Osteoblast (primary cell): Measurements from ENCODE around the gene GP2. TPM values are rescaled to one million over a fixed set of nuclear protein-coding genes. Genes with fewer than 3 reads are reported as not detected.

Source experiments
- DNase-seq: peaks from one replicate; pipeline ENCODE4 v3.0.0; 2011; ENCODE audit warnings: low spot score, mixed read lengths; ENCODE audit not compliant: insufficient read length; ENCODE audit errors: missing footprints
- H2AFZ ChIP-seq: 2 replicates; pipeline ENCODE4 v1.6.0; 2011; ENCODE audit warnings: mild to moderate bottlenecking, low read length
- H3K27ac ChIP-seq: 2 replicates; pipeline ENCODE4 v1.5.1; 2011; ENCODE audit warnings: mild to moderate bottlenecking, low read depth, low read length, moderate library complexity
- H3K27me3 ChIP-seq: 2 replicates; pipeline ENCODE4 v1.6.0; 2012; ENCODE audit warnings: mild to moderate bottlenecking, control low read depth, inconsistent platforms, low read length, moderate library complexity; ENCODE audit not compliant: insufficient read depth
- H3K36me3 ChIP-seq: 2 replicates; pipeline ENCODE4 v1.5.1; 2011; ENCODE audit warnings: mild to moderate bottlenecking, low read length, control low read depth, moderate library complexity; ENCODE audit not compliant: insufficient read depth
- H3K4me1 ChIP-seq: 2 replicates; pipeline ENCODE4 v1.5.1; 2011; ENCODE audit warnings: mild to moderate bottlenecking, low read length, control low read depth, moderate library complexity; ENCODE audit not compliant: insufficient read depth
- H3K4me2 ChIP-seq: 2 replicates; pipeline ENCODE4 v1.6.0; 2011; ENCODE audit warnings: mild to moderate bottlenecking, low read length; ENCODE audit not compliant: insufficient read depth
- H3K4me3 ChIP-seq: fragments of 200-600 bp; sonication (generic); 3 replicates; pipeline ENCODE4 v1.5.1; 2012; ENCODE audit warnings: mild to moderate bottlenecking, low read length, inconsistent platforms; ENCODE audit not compliant: insufficient read depth
- H3K79me2 ChIP-seq: 2 replicates; pipeline ENCODE4 v1.6.0; 2012; ENCODE audit warnings: mild to moderate bottlenecking, low read length, control low read depth, inconsistent platforms; ENCODE audit not compliant: insufficient read depth
- H3K9me3 ChIP-seq: 2 replicates; pipeline ENCODE4 v1.5.1; 2011; ENCODE audit warnings: low read depth, low read length, control low read depth
- H4K20me1 ChIP-seq: 2 replicates; pipeline ENCODE4 v1.6.0; 2012; ENCODE audit warnings: mild to moderate bottlenecking, low read length, control low read depth; ENCODE audit not compliant: insufficient read depth
- CTCF ChIP-seq: IDR thresholded peaks from 2 replicates; pipeline ENCODE4 v1.5.1; 2011; ENCODE audit warnings: mild to moderate bottlenecking, low read depth, low read length, moderate library complexity; ENCODE audit errors: extremely low read depth
- total RNA-seq: library from RNA; depleted of rRNA; stranded (reverse); fragments of >200 nt; gene quantifications from 2 replicates; pipeline ENCODE4 v1.2.3, GENCODE V29; 2012

The GP2 gene
- total RNA-seq, 1 donor, result not detected

DNA sequence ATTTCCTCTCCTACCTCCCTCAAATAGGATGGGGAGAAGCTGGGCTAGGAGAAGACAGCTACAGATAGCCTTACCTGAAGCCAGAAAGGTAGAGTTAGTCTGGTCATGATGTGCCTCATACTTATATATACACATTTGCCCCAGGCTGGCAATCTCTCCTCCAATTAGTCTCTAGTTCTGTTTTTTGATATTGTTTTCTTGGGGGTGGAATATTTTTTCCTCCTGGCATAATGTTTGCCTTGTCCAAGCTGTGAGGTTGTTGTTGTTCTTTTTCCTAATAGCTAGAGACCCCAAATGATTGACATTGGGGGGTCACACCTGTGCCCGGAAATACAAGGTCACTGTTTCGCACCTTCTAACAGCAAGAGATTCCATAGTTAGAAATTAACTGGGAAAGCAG lies 25.3 kb upstream of the GP2 start, which contains the start of gene UMOD:
UMOD (minus strand) TSS at position 101 of the 400 bp plus-strand sequence. CDS start 1,978 bp downstream, outside the sequence.
- H4K20me1 ChIP-seq, result no peaks in the 10 kb centered on the region
- no peaks in the 10 kb centered on the region for H3K36me3 ChIP-seq
- no peaks in the 10 kb centered on the region for H3K27me3 ChIP-seq
- DNase-seq, result no peak
- H3K27ac ChIP-seq, result no peak within 1 kb of the TSS
- no peaks in the 10 kb centered on the region for H3K9me3 ChIP-seq
- H3K4me1 ChIP-seq, result no peaks in the 10 kb centered on the region
- no peak within 1 kb of the TSS for H3K4me2 ChIP-seq
- H2AFZ ChIP-seq, result no peak within 1 kb of the TSS
- no peak within 1 kb of the TSS for H3K4me3 ChIP-seq
- no peak for TF ChIP-seq CTCF
- no peaks in the 10 kb centered on the region for H3K79me2 ChIP-seq

DNA sequence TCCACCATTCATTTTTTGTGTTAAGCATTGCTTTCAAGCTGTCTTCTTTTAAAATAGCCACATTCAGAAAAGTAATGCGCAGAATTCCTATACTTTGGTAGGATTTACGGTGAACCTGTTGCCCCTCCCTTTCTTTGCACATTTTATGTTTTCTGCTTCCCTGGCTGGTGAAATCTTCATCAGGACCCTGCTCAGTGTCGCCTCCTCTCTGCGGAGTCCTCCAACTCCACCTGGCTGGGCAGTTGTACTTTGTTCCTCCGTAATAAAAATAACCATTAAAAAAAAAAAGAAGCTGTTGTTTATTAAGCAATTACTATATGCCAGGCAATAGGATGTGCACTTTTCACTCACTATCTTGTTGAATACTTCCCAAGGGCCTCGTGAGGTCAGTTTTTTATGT lies 22.3 kb upstream of the GP2 start:
- no peak overlapping the region for H3K4me3 ChIP-seq
- no peaks in the 10 kb centered on the region for H4K20me1 ChIP-seq
- H3K79me2 ChIP-seq, result no peaks in the 10 kb centered on the region
- no peak overlapping the region for H3K4me2 ChIP-seq
- H2AFZ ChIP-seq, result no peak overlapping the region
- DNase-seq, result no peak
- H3K4me1 ChIP-seq, result no peaks in the 10 kb centered on the region
- no peaks in the 10 kb centered on the region for H3K9me3 ChIP-seq
- no peak for TF ChIP-seq CTCF
- no peaks in the 10 kb centered on the region for H3K27me3 ChIP-seq
- no peaks in the 10 kb centered on the region for H3K36me3 ChIP-seq
- H3K27ac ChIP-seq, result no peak overlapping the region

DNA sequence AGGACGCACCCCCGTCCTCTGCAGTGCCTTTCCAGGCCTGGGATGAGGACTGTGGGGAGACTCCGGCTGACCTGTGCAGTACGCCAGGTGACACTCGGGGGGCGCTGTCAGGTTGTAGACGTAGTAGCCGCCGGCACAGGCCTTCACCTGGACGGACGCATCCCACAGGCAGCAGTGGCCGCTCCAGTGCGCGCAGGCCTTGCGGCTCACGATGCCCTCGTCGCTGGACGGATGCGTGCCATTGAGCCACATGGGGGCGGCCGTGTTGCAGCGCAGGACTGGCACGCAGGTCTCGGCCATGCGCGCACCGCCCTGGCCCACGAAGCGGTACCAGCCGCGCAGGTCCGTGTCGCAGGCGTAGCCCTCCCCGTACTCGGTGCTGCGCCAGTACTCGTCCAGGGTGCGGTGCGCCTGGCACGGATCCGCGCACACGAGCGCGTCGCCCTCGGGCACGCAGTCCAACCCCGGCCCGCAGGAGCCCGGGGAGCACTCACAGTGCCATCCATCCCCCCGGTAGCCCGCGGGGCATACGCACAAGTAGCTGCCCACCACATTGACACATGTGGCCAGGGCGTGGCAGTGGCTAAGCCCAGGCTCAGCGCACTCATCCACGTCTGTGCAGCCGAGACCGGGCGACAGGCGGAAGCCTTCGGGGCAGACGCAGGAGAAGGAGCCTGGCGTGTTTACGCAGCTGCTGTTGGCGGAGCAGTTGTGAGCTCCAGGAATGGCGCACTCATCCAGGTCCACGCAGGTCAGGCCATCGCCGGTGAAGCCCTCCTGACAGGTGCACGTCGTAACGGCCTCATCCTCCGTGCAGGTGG lies 21.3 kb upstream of the GP2 start:
- Histone ChIP-seq H3K27ac (no peak overlapping the region), H3K4me2 (no peak overlapping the region), H3K4me3 (no peak overlapping the region), H3K9me3 (no peaks in the 10 kb centered on the region), H2AFZ (no peak overlapping the region), H4K20me1 (no peaks in the 10 kb centered on the region), H3K36me3 (no peaks in the 10 kb centered on the region), H3K4me1 (no peaks in the 10 kb centered on the region), H3K27me3 (no peaks in the 10 kb centered on the region), H3K79me2 (no peaks in the 10 kb centered on the region)
- no peak for DNase-seq
- no peak for TF ChIP-seq CTCF

DNA sequence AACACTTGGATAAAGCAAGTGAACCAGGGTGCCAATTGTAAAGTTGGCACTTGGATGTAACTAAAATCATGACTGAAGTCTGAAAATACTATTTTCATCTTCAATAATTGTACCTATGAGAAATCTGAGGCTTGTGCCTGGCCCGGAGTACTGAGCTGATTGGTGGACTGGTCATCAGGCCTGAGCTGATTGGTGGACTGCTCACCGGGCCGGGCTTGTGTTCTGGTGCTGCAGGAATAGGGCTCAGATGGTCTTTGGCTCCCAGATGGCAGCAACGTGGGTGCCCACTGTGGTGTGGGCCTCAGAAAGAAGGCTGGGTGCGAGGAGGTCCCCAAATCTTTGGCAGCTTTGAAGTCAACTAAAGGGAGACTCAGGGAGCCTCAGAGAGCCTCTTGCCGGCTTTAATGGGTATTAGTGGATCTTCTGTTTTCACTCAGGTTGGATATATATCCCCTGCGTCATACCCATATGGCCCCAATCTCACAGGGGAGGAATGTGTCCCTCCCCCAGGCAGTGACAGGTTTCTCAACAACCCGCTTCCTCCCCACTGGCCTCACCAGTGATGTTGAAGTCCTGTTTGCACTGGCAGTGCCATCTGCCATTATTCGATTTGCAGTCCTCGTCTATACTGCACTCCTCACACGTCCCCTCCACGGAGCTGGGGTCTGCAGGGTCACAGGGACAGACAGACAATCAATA lies 20.5 kb upstream of the GP2 start:
- Histone ChIP-seq H3K4me1 (no peaks in the 10 kb centered on the region), H3K27ac (no peak overlapping the region), H3K4me3 (no peak overlapping the region), H3K9me3 (no peaks in the 10 kb centered on the region), H3K4me2 (no peak overlapping the region), H3K79me2 (no peaks in the 10 kb centered on the region), H4K20me1 (no peaks in the 10 kb centered on the region), H3K27me3 (no peaks in the 10 kb centered on the region), H2AFZ (no peak overlapping the region), H3K36me3 (no peaks in the 10 kb centered on the region)
- no peak for TF ChIP-seq CTCF
- no peak for DNase-seq
